ENCODE results near the gene STAM. TPM values are rescaled to one million over a fixed set of nuclear protein-coding genes. Genes with fewer than 3 reads are reported as not detected.

Gene STAM
- total RNA-seq, 1 donor from 2014 or later = 27.8 TPM

DNA sequence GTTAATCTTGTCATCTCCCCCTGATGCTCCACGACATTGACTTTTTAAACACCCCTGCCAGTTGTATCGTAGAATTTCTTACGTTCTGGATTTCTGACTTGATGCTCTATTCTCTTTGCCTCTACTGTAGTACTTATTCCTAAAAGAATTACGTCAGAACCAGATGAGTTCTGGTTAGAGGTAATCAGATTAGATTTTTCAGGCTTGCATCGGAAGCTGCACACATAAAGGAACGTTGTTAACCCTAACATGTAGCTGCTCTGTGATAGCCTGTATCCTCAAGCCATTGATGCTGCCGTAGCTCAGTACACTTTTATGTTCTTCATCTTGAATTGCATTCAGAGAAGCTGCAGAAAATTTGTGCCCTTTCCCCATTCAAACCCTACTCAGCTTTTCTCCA lies 81.8 kb downstream of the STAM start:
- H3K4me3 Mint-ChIP-seq (ENCODE audit: low read depth) = no peak overlapping the region
- peaks cover 17% of the 10 kb centered on the region for H3K36me3 Mint-ChIP-seq (ENCODE audit: insufficient read depth)
- no peak for DNase-seq (ENCODE audit: low spot score, unreplicated experiment)
- peaks cover 3% of the 10 kb centered on the region for H3K9me3 Mint-ChIP-seq (ENCODE audit: low read depth)
- H3K4me1 Mint-ChIP-seq (ENCODE audit: low read depth) = no peaks in the 10 kb centered on the region
- peak overlapping the region; percentile 48 for H3K27ac Mint-ChIP-seq
- no peaks in the 10 kb centered on the region for H3K27me3 Mint-ChIP-seq
- TF ChIP-seq, protein P1, sequence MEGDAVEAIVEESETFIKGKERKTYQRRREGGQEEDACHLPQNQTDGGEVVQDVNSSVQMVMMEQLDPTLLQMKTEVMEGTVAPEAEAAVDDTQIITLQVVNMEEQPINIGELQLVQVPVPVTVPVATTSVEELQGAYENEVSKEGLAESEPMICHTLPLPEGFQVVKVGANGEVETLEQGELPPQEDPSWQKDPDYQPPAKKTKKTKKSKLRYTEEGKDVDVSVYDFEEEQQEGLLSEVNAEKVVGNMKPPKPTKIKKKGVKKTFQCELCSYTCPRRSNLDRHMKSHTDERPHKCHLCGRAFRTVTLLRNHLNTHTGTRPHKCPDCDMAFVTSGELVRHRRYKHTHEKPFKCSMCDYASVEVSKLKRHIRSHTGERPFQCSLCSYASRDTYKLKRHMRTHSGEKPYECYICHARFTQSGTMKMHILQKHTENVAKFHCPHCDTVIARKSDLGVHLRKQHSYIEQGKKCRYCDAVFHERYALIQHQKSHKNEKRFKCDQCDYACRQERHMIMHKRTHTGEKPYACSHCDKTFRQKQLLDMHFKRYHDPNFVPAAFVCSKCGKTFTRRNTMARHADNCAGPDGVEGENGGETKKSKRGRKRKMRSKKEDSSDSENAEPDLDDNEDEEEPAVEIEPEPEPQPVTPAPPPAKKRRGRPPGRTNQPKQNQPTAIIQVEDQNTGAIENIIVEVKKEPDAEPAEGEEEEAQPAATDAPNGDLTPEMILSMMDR (IDR thresholded peaks at IDR 0.05; ENCODE audit: unreplicated experiment) = no peak

DNA sequence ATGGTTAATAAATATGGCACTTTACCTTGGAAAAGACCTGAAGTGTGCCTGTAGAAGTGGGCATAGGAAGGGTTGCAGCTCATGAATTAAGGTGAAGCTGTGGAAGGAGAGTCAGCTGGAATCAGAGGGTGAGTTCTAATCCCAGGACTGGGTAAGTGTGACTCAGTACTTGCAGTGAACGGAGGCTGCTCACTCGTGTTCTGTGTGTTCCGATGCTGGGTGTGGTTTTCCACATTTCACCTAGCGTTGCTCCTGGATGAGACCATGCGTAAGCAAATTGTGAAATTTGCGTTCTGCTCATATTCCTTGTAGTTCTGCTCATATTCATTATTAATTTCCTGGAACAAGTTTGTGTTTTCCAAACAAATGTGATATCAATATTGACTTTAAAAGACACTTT lies 85.7 kb downstream of the STAM start:
- Mint-ChIP-seq H3K9me3 (ENCODE audit: low read depth) (no peaks in the 10 kb centered on the region), H3K4me3 (ENCODE audit: low read depth) (no peak overlapping the region), H3K4me1 (ENCODE audit: low read depth) (no peaks in the 10 kb centered on the region), H3K36me3 (ENCODE audit: insufficient read depth) (no peaks in the 10 kb centered on the region), H3K27ac (no peak overlapping the region), H3K27me3 (no peaks in the 10 kb centered on the region)
- TF ChIP-seq, protein P1 (IDR thresholded peaks at IDR 0.05; ENCODE audit: unreplicated experiment) = no peak
- DNase-seq (ENCODE audit: low spot score, unreplicated experiment) = no peak

DNA sequence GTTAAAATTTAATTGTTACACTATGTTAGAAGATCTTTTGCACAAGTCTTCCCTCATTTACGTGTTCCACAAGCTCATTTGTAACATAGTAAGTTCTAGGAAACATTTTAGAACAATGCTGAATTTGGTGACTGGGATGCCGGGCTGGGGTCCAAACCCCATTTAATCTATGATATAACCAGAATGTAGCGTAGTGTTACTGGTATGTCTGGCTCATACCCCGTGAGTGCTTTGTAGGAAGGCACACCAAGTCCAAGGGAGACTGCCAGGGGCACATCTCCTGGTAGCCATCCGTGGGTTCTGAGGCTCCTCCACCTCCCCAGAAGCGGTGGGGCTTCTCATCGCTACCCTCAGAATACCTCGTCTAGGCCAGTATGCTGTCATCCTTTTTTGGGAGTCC lies 86.7 kb downstream of the STAM start:
- H3K36me3 Mint-ChIP-seq (ENCODE audit: insufficient read depth) = no peaks in the 10 kb centered on the region
- no peaks in the 10 kb centered on the region for H3K4me1 Mint-ChIP-seq (ENCODE audit: low read depth)
- no peaks in the 10 kb centered on the region for H3K9me3 Mint-ChIP-seq (ENCODE audit: low read depth)
- TF ChIP-seq, protein P1 (IDR thresholded peaks at IDR 0.05; ENCODE audit: unreplicated experiment) = no peak
- DNase-seq (ENCODE audit: low spot score, unreplicated experiment) = no peak
- H3K4me3 Mint-ChIP-seq (ENCODE audit: low read depth) = no peak overlapping the region
- H3K27ac Mint-ChIP-seq = no peak overlapping the region
- no peaks in the 10 kb centered on the region for H3K27me3 Mint-ChIP-seq

DNA sequence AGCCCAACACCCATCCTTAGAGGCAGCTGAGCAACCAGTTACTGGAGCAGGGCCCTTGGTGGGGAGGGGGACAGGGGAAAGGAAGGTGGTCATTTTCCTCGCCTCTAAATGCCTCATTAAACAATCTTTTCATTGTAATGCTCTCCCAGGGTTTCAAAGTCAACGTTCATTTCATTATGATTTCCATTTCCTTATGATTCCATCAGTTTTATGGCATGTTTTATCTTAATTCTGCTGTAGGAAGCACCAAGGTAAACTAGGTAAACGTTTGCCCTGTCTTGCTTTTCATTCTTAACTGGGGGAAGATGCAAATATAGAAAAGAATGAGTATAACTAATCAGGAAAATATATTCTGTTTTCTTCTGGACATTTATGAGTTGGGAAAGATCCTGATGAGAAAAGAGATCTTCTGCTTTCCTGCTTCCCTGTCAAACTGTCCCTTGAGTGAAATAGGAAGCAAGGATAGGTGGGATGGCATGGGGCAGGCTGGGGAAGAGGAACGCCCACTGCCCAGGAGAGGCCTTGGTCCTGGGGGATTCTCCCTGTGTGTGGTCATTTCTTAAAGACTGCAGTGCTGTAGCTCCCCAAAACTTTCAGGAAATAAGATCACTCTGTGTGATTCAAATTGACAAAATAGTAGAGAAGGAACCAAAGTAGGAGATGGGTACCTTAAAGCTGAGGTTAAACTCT lies 87.5 kb downstream of the STAM start:
- Mint-ChIP-seq H3K4me1 (ENCODE audit: low read depth) (no peaks in the 10 kb centered on the region), H3K27ac (no peak overlapping the region), H3K36me3 (ENCODE audit: insufficient read depth) (no peaks in the 10 kb centered on the region), H3K27me3 (no peaks in the 10 kb centered on the region), H3K9me3 (ENCODE audit: low read depth) (no peaks in the 10 kb centered on the region), H3K4me3 (ENCODE audit: low read depth) (no peak overlapping the region)
- DNase-seq (ENCODE audit: low spot score, unreplicated experiment) = no peak
- TF ChIP-seq, protein P1 (IDR thresholded peaks at IDR 0.05; ENCODE audit: unreplicated experiment) = no peak

DNA sequence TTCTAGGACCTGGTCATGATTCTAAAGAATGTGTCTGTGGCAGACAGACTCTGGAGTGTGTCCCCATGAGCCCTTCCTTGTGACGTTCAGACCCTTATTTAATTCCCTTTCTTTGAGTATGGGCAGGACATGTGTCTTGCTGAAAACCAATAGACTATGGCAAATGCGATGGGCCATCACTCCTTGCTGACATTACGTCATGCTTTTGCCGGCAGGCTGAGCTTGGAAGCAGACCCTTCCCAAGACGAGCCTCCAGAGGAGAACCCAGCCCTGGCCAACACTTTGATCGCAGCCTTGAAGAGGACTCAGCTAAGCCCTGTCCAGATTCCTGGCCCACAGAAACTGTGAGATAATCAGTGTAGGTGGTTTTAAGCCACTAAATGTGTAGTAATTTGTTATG lies 89.7 kb downstream of the STAM start:
- H3K9me3 Mint-ChIP-seq (ENCODE audit: low read depth) = no peaks in the 10 kb centered on the region
- TF ChIP-seq, protein P1 (IDR thresholded peaks at IDR 0.05; ENCODE audit: unreplicated experiment) = no peak
- no peak for DNase-seq (ENCODE audit: low spot score, unreplicated experiment)
- H3K36me3 Mint-ChIP-seq (ENCODE audit: insufficient read depth) = no peaks in the 10 kb centered on the region
- H3K4me3 Mint-ChIP-seq (ENCODE audit: low read depth) = no peak overlapping the region
- no peaks in the 10 kb centered on the region for H3K4me1 Mint-ChIP-seq (ENCODE audit: low read depth)
- H3K27me3 Mint-ChIP-seq = no peaks in the 10 kb centered on the region
- H3K27ac Mint-ChIP-seq = no peak overlapping the region
